Adrenal gland (tissue), 12 donors: ENCODE data around the gene NFKB2. TPM values are rescaled to one million over a fixed set of nuclear protein-coding genes. Genes with fewer than 3 reads are reported as not detected.
A peak's percentile ranks its signal among the peaks of the same experiment; 100 is the strongest.

Experiments used
- DNase-seq, 7 donors: peaks; one replicate each; pipeline ENCODE4 v3.0.0-alpha.2; 2019 to 2020
- H3K27ac ChIP-seq, 5 donors: fragments of 200-600 bp; sonication (generic) in 4 of 5; 1 replicate in 3 of 5; 2 replicates in 2 of 5; pipeline versions ENCODE4 v1.5.1 to v1.8.0; 2016 to 2020; ENCODE audit warnings: mild to moderate bottlenecking in 1 of 5
- H3K27me3 ChIP-seq: fragments of 200-600 bp; 2 replicates; pipeline ENCODE4 v1.8.0; 2021
- H3K36me3 ChIP-seq, 2 donors: fragments of 200-600 bp; replicated peaks in 1 of 2; 1 replicate in 1 of 2; 2 replicates in 1 of 2; pipeline versions ENCODE4 v1.5.1 to v1.8.0; 2018 to 2022
- H3K4me1 ChIP-seq, 2 donors: fragments of 200-600 bp; replicated peaks in 1 of 2; 1 replicate in 1 of 2; 2 replicates in 1 of 2; pipeline versions ENCODE4 v1.5.1 to v1.8.0; 2018 to 2021
- H3K4me3 ChIP-seq, 4 donors: fragments of 200-600 bp; sonication (generic) in 3 of 4; one replicate each; pipeline ENCODE4 v1.5.1; 2016 to 2018
- H3K9me3 ChIP-seq, 3 donors: fragments of 200-600 bp; sonication (generic) in 1 of 3; replicated peaks in 1 of 3; 1 replicate in 2 of 3; 2 replicates in 1 of 3; pipeline versions ENCODE4 v1.5.1 to v1.8.0; 2016 to 2021
- POLR2A ChIP-seq, 2 donors: fragments of 450-650 bp; IDR thresholded peaks; one replicate each; pipeline ENCODE4 v1.6.1; 2017; ENCODE audit warnings: antibody characterized with exemption in 2 of 2, mild to moderate bottlenecking in 2 of 2, moderate library complexity in 1 of 2
- WGBS, 4 donors: extraction: QIAGEN DNeasy Blood & Tissue Kit in 2 of 4; methylation state at CpG; one replicate each; pipeline versions ENCODE4 v1.1.5 to v1.1.7; 2013 to 2017; 5-methylcytosine and 5-hydroxymethylcytosine counted together
- intact Hi-C, 2 donors: fragments of 100-400 bp; cut with DNase I; formaldehyde crosslinking; loops; one replicate each; pipeline versions ENCODE4 v1.14.1 to v1.15.0; 2022 to 2023
- polyA plus RNA-seq, 3 donors: library from polyadenylated mRNA; stranded (reverse); fragments of 200-250 nt in 2 of 3; fragments of 350-450 nt in 1 of 3; fragmentation: Illumina TruSeq in 1 of 3; extraction: RNeasy Lipid Tissue Mini Kit (QIAGEN cat#74804) in 1 of 3; gene quantifications; one replicate each; pipeline ENCODE4 v1.2.3, GENCODE V29; 2013 to 2014
- total RNA-seq, 9 donors: library from RNA; depleted of rRNA in 4 of 9; stranded (reverse); fragments of >200 nt in 4 of 9; fragments of 120-200 nt in 1 of 9; fragmentation: NEBNext Ultra II Directional in 1 of 9; extraction: Animal tissue kit (Norgen Biotek cat#: 25700) in 1 of 9; gene quantifications; one replicate each; pipeline versions ENCODE4 v1.1.0 to v1.2.4, GENCODE V29; 2013 to 2023
- TF ChIP-seq, protein P1 (sequence below), 6 experiments: fragments of 450-650 bp in 4 of 6; fragments of 200-600 bp in 2 of 6; sonication (generic) in 1 of 6; IDR thresholded peaks; 1 replicate in 5 of 6; 2 replicates in 1 of 6; pipeline versions ENCODE4 v1.5.1 to v1.8.0; 2016 to 2021; ENCODE audit warnings: antibody characterized with exemption in 6 of 6, mild to moderate bottlenecking in 2 of 6, moderate library complexity in 1 of 6
- donor health status: healthy with polysubstance abuse.
- donor health status: Bipolar disorder and iron deficiency.
- donor health status: DM: yes; HTN: yes; CAD: no.
- donor health status: DM: no; HTN: no; CAD: no.
- donor health status: DM: no; HTN: no; CAD: no.
- donor health status: DM: yes; HTN: yes; CAD: no.

Gene NFKB2
- total and polyA plus RNA-seq, 12 donors: 14.3 to 92.6 (median 29.6) TPM

DNA sequence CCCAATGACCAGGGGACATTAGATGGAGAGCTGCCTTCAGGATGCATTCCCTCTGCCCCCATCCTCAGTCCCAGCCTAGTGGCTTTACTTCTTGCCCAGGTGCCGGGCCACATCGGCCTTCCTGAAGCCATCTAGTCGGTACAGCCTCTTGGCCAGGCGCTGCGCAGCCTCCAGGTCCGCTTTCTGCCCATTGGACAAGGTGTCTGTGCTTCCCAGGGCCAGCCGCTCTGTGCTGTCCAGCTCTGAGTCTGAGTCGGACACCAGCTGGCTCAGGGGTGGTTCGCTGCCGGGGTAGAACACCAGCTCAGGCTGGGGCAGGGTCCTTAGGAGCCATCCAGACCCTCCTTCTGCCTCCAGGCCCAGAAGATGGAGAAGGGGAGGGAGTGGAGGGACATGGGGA lies 16.8 kb downstream of the NFKB2 start:
- no peak for DNase-seq
- H3K36me3 ChIP-seq: no peaks in the 10 kb centered on the region
- WGBS, 4 donors: 80 to 89% (median 87%) methylated on average over 3 to 10 of the region's 10 CpGs
- peaks cover 0 to 12% of the 10 kb centered on the region in 2 donors for H3K4me1 ChIP-seq
- TF ChIP-seq, protein P1, sequence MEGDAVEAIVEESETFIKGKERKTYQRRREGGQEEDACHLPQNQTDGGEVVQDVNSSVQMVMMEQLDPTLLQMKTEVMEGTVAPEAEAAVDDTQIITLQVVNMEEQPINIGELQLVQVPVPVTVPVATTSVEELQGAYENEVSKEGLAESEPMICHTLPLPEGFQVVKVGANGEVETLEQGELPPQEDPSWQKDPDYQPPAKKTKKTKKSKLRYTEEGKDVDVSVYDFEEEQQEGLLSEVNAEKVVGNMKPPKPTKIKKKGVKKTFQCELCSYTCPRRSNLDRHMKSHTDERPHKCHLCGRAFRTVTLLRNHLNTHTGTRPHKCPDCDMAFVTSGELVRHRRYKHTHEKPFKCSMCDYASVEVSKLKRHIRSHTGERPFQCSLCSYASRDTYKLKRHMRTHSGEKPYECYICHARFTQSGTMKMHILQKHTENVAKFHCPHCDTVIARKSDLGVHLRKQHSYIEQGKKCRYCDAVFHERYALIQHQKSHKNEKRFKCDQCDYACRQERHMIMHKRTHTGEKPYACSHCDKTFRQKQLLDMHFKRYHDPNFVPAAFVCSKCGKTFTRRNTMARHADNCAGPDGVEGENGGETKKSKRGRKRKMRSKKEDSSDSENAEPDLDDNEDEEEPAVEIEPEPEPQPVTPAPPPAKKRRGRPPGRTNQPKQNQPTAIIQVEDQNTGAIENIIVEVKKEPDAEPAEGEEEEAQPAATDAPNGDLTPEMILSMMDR (IDR thresholded peaks at IDR 0.05): no peak
- TF ChIP-seq POLR2A (IDR thresholded peaks at IDR 0.05): no peak
- H3K27ac ChIP-seq: no peak overlapping the region
- H3K27me3 ChIP-seq: peaks cover 47% of the 10 kb centered on the region
- intact Hi-C loops: no loop called here
- H3K4me3 ChIP-seq: no peak overlapping the region
- H3K9me3 ChIP-seq: no peaks in the 10 kb centered on the region

DNA sequence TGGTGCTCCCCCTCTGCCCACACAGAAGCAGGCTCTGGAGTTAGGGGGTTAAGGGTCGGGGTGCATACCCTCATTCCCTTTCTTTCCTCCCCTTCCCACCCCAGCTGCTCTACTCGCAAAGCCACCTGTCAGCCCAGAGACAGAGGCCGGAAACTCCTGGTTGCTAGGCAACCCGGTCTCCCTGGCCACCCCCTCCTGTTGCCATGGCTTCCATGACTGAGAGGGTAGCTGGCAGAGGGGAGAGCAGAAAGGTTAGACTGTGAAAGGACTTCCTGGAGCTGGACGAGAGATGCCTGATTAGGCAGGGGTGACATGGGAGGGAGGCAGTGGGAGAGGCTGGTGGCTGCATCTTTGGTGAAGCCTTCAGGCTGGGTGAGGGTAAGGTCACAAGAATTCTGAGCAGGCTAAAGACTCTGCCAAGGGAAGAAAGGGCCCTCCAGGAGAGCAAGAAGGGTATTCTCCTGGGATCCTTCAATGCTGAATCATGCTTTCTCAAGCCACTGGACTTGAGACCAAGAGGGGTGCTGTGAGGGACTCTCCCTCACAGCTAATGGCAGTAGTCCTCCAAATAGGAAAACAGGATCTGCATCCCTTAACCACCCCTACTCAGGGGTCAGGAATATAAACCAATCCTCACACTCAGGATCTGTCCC lies 17.7 kb downstream of the NFKB2 start:
- no peak overlapping the region for H3K4me3 ChIP-seq
- H3K27ac ChIP-seq: no peak overlapping the region
- TF ChIP-seq, protein P1 (IDR thresholded peaks at IDR 0.05): no peak
- TF ChIP-seq POLR2A (IDR thresholded peaks at IDR 0.05): no peak
- H3K36me3 ChIP-seq: no peaks in the 10 kb centered on the region
- WGBS, 4 donors: 19 to 32% (median 23%) methylated on average over 5 of the region's 5 CpGs
- no peaks in the 10 kb centered on the region for H3K9me3 ChIP-seq
- peaks cover 38% of the 10 kb centered on the region for H3K27me3 ChIP-seq
- peaks cover 0 to 12% of the 10 kb centered on the region in 2 donors for H3K4me1 ChIP-seq
- intact Hi-C loops: no loop called here
- DNase-seq: no peak

DNA sequence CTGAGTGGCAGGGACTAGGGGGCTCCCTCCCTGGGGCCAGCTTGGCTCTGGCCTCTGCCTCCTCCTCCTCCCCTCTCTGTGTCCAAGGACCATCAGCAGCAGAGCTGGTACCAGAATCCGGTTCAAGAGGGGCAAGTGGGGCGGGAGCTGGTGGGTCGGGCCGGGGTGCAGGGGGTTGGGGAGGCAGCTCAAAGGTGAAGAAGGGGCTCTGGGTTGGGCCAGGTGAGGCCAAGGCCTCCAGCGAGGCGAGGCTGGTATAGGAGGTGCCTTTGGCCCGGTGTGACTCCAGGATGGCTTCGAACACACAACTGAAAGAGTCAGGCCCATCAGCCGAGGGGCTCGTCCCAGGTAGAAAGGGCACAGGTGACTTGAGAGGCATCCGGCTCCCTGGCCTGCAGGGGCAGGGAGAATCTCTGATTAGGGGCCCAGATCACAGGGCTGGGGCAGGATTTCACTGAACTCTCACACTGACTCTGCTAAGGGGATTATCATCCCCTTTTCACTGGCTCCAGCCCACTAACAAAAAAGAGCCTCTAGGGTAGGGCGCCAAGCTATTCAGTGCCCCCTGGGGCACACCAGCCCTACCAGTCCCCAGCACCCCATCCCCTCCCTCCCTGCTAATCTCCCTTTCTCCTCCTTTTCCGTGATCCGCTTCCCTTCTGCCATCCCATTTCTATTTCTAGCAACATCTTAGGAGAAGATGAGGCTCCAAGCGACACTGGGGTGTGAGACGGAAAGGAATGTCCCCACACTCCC lies 18.5 kb downstream of the NFKB2 start:
- DNase-seq: no peak
- TF ChIP-seq, protein P1 (IDR thresholded peaks at IDR 0.05): no peak
- no peak for TF ChIP-seq POLR2A (IDR thresholded peaks at IDR 0.05)
- Histone ChIP-seq H3K27me3 (peaks cover 37% of the 10 kb centered on the region), H3K4me3 (no peak overlapping the region), H3K9me3 (no peaks in the 10 kb centered on the region), H3K27ac (no peak overlapping the region), H3K4me1 (peaks cover 1 to 12% of the 10 kb centered on the region in 2 donors), H3K36me3 (no peaks in the 10 kb centered on the region)
- 70 to 83% (median 77%) methylated on average over 11 to 16 of the region's 16 CpGs for WGBS, 4 donors
- intact Hi-C loops: no loop called here

DNA sequence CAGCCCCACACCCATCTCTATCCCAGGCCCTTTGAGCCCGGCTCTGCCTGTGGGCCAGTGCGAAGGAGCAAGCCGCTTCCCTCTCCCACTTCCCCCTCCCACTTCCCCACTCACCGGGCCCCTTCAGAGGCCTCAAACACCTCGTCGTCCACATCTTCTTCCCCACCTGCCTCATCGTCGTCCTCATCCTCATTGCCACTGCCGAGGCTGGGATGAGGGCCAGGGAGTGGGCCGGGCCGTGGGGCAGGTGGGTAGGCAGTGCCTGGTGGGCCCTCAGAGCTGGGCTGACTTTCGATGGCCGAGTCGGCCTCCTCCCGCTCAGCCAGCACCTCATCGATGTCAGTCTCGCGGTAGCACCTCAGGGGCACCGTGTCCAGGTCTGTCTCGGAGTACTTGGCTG lies 19.2 kb downstream of the NFKB2 start:
- TF ChIP-seq, protein P1 (IDR thresholded peaks at IDR 0.05): no peak
- TF ChIP-seq POLR2A (IDR thresholded peaks at IDR 0.05): no peak
- no peaks in the 10 kb centered on the region for H3K9me3 ChIP-seq
- peaks cover 9 to 14% of the 10 kb centered on the region in 2 donors for H3K4me1 ChIP-seq
- peak in 1 of 7 donors; percentile 13 for DNase-seq
- intact Hi-C loops: no loop called here
- no peaks in the 10 kb centered on the region for H3K36me3 ChIP-seq
- WGBS, 4 donors: 31 to 48% (median 47%) methylated on average over 9 to 20 of the region's 20 CpGs
- no peak overlapping the region for H3K4me3 ChIP-seq
- H3K27ac ChIP-seq: no peak overlapping the region
- peaks cover 31% of the 10 kb centered on the region for H3K27me3 ChIP-seq
